GM23338 (cell line): ENCODE measurements around the gene TEX10. TPM values are rescaled to one million over a fixed set of nuclear protein-coding genes. Genes with fewer than 3 reads are reported as not detected.

ENCODE experiments used
- CREB1 ChIP-seq: fragments of 250-450 bp; sonication (Bioruptor Pico); IDR thresholded peaks from 2 replicates; pipeline ENCODE4 v1.5.0; 2020; ENCODE audit warnings: low read depth, mild to moderate bottlenecking, moderate library complexity
- ETS1 ChIP-seq: IDR thresholded peaks from 2 replicates; pipeline ENCODE4 v1.6.1; 2016; ENCODE audit warnings: antibody characterized with exemption
- EZH2 ChIP-seq: fragments of 200-600 bp; sonication (generic); IDR thresholded peaks from one replicate; pipeline ENCODE4 v1.8.0; 2017; ENCODE audit warnings: antibody characterized with exemption, mild to moderate bottlenecking, low read depth; ENCODE audit not compliant: unreplicated experiment
- EZH2phosphoT487 ChIP-seq: fragments of 200-600 bp; sonication (generic); IDR thresholded peaks from one replicate; pipeline ENCODE4 v1.8.1; 2018; ENCODE audit warnings: antibody characterized with exemption; ENCODE audit not compliant: unreplicated experiment
- JUNB ChIP-seq: IDR thresholded peaks from one replicate; pipeline ENCODE4 v1.6.1; 2016; ENCODE audit warnings: antibody characterized with exemption; ENCODE audit not compliant: unreplicated experiment
- NANOG ChIP-seq: IDR thresholded peaks from 2 replicates; pipeline ENCODE4 v1.6.1; 2016; ENCODE audit warnings: antibody characterized with exemption, borderline replicate concordance
- POLR2AphosphoS5 ChIP-seq: IDR thresholded peaks from 2 replicates; pipeline ENCODE4 v1.6.1; 2016; ENCODE audit warnings: antibody characterized with exemption, low read depth
- STAT1 ChIP-seq: IDR thresholded peaks from one replicate; pipeline ENCODE4 v1.6.1; 2016; ENCODE audit warnings: antibody characterized with exemption; ENCODE audit not compliant: unreplicated experiment
- ZNF114 ChIP-seq: fragments of 250-450 bp; sonication (Bioruptor Pico); IDR thresholded peaks from 2 replicates; pipeline ENCODE4 v1.5.0; 2020; ENCODE audit warnings: mild to moderate bottlenecking, moderate library complexity
- ZNF462 ChIP-seq: fragments of 250-450 bp; sonication (Bioruptor Pico); IDR thresholded peaks from 2 replicates; pipeline ENCODE4 v1.5.0; 2020; ENCODE audit warnings: mild to moderate bottlenecking, moderate library complexity
- polyA plus RNA-seq: library from polyadenylated mRNA; unstranded; fragments of >200 nt; fragmentation: Nextera tagmentation; extraction: Ambion mirVana; gene quantifications from 2 replicates; pipeline ENCODE4 v1.2.1, GENCODE V29; 2016
- total RNA-seq: library from RNA; depleted of rRNA; stranded (reverse); fragments of >200 nt; shearing (Covaris generic); gene quantifications from 2 replicates; pipeline ENCODE4 v1.2.3, GENCODE V29; 2014
- TF ChIP-seq, protein P1 (sequence below), 2 experiments: fragments of 200-600 bp in 1 of 2; sonication (generic) in 1 of 2; conservative IDR thresholded peaks; 2 replicates each; pipeline versions ENCODE4 v1.5.1 to v1.6.1; 2016 to 2017; ENCODE audit warnings: antibody characterized with exemption in 2 of 2, low read depth in 2 of 2, mild to moderate bottlenecking in 2 of 2, moderate library complexity in 1 of 2

TEX10 gene
- total and polyA plus RNA-seq, 2 experiments from 2014 or later = 35.0 to 102 TPM

GRCh38 chr9:100350188-100350587 is 2.6 kb downstream of the TEX10 start (continued):
- TF ChIP-seq ZNF462 = no peak
- no peak for TF ChIP-seq EZH2phosphoT487
- TF ChIP-seq, protein P1, sequence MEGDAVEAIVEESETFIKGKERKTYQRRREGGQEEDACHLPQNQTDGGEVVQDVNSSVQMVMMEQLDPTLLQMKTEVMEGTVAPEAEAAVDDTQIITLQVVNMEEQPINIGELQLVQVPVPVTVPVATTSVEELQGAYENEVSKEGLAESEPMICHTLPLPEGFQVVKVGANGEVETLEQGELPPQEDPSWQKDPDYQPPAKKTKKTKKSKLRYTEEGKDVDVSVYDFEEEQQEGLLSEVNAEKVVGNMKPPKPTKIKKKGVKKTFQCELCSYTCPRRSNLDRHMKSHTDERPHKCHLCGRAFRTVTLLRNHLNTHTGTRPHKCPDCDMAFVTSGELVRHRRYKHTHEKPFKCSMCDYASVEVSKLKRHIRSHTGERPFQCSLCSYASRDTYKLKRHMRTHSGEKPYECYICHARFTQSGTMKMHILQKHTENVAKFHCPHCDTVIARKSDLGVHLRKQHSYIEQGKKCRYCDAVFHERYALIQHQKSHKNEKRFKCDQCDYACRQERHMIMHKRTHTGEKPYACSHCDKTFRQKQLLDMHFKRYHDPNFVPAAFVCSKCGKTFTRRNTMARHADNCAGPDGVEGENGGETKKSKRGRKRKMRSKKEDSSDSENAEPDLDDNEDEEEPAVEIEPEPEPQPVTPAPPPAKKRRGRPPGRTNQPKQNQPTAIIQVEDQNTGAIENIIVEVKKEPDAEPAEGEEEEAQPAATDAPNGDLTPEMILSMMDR (conservative IDR thresholded peaks at IDR 0.05; ENCODE audit: low read depth in 2 of 2) = no peak
- TF ChIP-seq NANOG = no peak
- TF ChIP-seq JUNB = no peak
- TF ChIP-seq EZH2 = no peak
- no peak for TF ChIP-seq CREB1
- TF ChIP-seq ETS1 = no peak
- no peak for TF ChIP-seq ZNF114 (CRISPR knock-in tag)
- no peak for TF ChIP-seq STAT1
- TF ChIP-seq POLR2AphosphoS5 = no peak
